ENCODE measurements around the gene ACTN1.
A peak's percentile ranks its signal among the peaks of the same experiment; 100 is the strongest.

Gene ACTN1

DNA sequence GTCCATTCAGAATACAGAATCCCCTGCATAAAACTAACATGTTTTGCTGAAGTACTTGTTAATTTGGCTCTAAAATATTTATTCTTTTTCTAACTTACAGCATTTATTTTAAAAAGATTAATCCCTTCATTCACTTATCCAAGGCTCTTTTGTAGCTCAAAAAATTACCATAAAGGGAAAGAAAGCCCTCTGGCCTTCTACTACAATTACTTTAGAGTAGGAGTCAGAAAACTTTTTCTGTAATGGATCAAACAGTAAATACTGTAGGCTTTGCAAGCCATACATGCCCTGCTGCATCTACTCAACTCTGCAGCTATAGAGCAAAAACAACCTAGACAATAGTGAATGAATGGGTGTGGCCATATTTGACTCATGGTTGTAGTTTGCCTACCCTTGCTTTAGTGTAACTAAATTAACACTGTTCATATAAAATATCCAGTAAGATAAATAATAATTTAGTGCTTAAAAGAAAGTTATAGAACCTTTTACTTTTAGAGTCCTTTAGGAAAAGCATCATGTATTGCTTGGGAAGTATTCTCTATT lies 112.0 kb downstream of the ACTN1 start:
- H3K27me3 ChIP-seq: no peaks in the 10 kb centered on the region
- TF ChIP-seq, protein P1, sequence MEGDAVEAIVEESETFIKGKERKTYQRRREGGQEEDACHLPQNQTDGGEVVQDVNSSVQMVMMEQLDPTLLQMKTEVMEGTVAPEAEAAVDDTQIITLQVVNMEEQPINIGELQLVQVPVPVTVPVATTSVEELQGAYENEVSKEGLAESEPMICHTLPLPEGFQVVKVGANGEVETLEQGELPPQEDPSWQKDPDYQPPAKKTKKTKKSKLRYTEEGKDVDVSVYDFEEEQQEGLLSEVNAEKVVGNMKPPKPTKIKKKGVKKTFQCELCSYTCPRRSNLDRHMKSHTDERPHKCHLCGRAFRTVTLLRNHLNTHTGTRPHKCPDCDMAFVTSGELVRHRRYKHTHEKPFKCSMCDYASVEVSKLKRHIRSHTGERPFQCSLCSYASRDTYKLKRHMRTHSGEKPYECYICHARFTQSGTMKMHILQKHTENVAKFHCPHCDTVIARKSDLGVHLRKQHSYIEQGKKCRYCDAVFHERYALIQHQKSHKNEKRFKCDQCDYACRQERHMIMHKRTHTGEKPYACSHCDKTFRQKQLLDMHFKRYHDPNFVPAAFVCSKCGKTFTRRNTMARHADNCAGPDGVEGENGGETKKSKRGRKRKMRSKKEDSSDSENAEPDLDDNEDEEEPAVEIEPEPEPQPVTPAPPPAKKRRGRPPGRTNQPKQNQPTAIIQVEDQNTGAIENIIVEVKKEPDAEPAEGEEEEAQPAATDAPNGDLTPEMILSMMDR (IDR thresholded peaks at IDR 0.05): no peak
- H3K27ac ChIP-seq: no peak overlapping the region
- H3K4me1 ChIP-seq (ENCODE audit: control insufficient read depth in 1 of 2, insufficient read depth in 1 of 2, low read depth in 1 of 2, low read length in 1 of 2): no peaks in the 10 kb centered on the region
- H3K9me3 ChIP-seq: no peaks in the 10 kb centered on the region
- H3K4me3 ChIP-seq (ENCODE audit: low read depth in 1 of 2, low read length in 1 of 2): no peak overlapping the region
- H3K36me3 ChIP-seq: peaks cover 30% of the 10 kb centered on the region

DNA sequence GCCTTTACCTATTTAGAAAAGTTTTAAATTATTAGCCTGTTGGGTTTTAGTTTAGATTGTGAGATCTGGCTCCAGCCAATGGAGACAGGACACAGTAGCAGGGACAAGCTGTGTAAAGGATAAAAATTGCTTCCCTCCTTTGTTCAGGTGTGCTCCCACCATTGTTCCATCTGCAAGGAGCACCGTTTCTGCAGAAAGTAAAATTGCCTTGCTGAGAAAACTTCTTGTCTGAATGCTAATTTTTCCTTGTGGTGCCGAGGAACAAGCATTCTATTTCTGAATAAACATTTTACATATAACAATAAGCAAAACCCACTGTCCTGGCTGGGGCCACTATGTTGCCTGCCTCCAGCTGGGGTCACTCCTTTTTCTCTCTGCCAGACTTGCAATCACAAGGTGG lies 113.6 kb downstream of the ACTN1 start:
- TF ChIP-seq, protein P1 (IDR thresholded peaks at IDR 0.05): no peak
- Histone ChIP-seq H3K27ac (no peak overlapping the region), H3K4me1 (ENCODE audit: control insufficient read depth in 1 of 2, insufficient read depth in 1 of 2, low read depth in 1 of 2, low read length in 1 of 2) (no peaks in the 10 kb centered on the region), H3K4me3 (ENCODE audit: low read depth in 1 of 2, low read length in 1 of 2) (no peak overlapping the region), H3K9me3 (no peaks in the 10 kb centered on the region), H3K27me3 (no peaks in the 10 kb centered on the region), H3K36me3 (peaks cover 15% of the 10 kb centered on the region)

DNA sequence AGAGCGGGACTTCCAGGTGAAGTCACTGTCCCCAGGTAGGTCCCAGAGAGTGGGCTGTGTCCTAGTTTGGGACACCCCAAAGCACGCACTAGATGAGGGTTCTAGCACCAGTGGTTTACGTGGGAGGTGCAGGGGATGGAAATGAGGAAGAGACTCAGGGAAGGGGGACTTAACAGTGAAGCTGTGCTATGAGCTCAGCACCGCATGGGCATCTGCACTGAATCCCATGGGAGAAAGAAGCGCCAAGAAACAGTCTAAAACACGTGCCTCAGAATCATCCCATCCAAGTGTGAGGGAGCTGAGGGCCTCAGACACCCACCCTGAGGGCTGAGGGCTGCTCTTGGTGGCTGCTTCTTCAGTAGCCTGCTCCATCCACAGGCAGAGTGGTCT lies 114.7 kb downstream of the ACTN1 start:
- H3K36me3 ChIP-seq: peaks cover 6% of the 10 kb centered on the region
- no peaks in the 10 kb centered on the region for H3K9me3 ChIP-seq
- H3K27ac ChIP-seq: no peak overlapping the region
- H3K4me3 ChIP-seq (ENCODE audit: low read depth in 1 of 2, low read length in 1 of 2): no peak overlapping the region
- TF ChIP-seq, protein P1 (IDR thresholded peaks at IDR 0.05): no peak
- no peaks in the 10 kb centered on the region for H3K4me1 ChIP-seq (ENCODE audit: control insufficient read depth in 1 of 2, insufficient read depth in 1 of 2, low read depth in 1 of 2, low read length in 1 of 2)
- no peaks in the 10 kb centered on the region for H3K27me3 ChIP-seq

DNA sequence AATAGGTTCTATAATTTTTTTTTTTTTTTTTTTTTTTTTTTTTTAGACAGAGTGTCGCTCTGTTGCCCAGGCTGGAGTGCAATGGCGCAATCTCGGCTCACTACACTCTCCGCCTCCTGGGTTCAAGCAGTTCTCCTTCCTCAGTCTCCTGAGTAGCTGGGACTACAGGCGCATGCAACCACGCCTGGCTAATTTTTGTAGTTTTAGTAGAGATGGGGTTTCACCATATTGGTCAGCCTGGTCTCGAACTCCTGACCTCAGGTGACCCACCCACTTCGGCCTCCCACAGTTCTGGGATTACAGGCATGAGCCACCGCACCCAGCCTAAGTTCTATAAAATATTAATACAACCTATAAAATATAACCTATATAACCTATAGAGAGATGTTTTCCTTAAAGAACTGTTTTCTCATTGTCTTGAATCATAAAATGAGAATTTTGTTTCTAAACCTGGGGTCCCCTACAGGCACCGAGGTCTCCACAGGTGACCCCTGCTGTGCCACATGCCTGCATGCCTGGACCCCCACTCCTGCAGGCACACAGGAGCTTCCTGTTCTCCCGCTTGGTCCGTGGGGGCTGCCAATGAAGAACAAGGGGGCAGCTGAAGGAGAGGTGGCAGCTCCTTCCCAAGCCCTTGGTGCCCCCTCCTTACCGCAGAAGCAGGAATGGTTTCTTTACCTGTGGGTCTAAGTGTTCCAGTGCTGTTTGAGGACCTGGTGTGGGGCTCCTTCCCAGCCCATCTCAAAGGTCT lies 115.3 kb downstream of the ACTN1 start:
- H3K27me3 ChIP-seq: no peaks in the 10 kb centered on the region
- H3K4me3 ChIP-seq (ENCODE audit: low read depth in 1 of 2, low read length in 1 of 2): no peak overlapping the region
- no peaks in the 10 kb centered on the region for H3K4me1 ChIP-seq (ENCODE audit: control insufficient read depth in 1 of 2, insufficient read depth in 1 of 2, low read depth in 1 of 2, low read length in 1 of 2)
- H3K27ac ChIP-seq: no peak overlapping the region
- TF ChIP-seq, protein P1 (IDR thresholded peaks at IDR 0.05): no peak
- H3K9me3 ChIP-seq: no peaks in the 10 kb centered on the region
- H3K36me3 ChIP-seq: peaks cover 6% of the 10 kb centered on the region

DNA sequence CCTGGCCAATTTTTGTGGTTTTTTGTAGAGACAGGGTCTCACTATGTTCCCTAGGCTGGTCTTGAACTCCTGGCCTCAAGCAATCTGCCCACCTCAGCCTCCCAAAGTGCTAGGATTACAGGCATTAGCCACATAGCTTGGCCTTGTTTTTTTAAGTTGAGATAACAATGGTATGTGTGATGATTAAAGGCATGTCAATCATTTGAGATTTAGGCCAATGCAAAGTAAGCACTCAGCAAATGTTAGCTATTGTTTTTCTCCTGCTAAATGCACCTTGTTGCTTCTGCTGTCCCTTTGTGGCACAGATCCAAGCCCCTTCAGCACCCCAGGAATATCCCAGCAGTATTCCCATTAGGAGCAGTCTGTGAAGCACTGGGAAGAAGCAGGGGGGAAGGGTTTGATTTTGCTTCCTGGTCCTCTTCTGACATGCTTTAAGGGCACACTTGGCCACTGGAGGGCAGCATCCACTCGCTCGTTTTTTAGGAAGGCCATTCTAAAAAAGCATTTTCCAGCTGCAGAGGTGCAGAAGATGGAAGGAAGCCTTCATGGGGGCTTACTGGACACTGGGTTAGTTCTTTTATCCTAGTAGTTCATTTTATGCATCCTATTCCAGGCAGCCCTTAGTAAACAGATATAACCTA lies 116.0 kb downstream of the ACTN1 start:
- Histone ChIP-seq H3K27ac (no peak overlapping the region), H3K36me3 (peaks cover 6% of the 10 kb centered on the region), H3K27me3 (no peaks in the 10 kb centered on the region), H3K9me3 (no peaks in the 10 kb centered on the region), H3K4me3 (ENCODE audit: low read depth in 1 of 2, low read length in 1 of 2) (no peak overlapping the region), H3K4me1 (ENCODE audit: control insufficient read depth in 1 of 2, insufficient read depth in 1 of 2, low read depth in 1 of 2, low read length in 1 of 2) (peaks cover 0 to 1% of the 10 kb centered on the region in 2 experiments)
- TF ChIP-seq, protein P1 (IDR thresholded peaks at IDR 0.05): peak; percentile 63
